Ishikawa (cell line): ENCODE data around the gene PFDN5.
A peak's percentile ranks its signal among the peaks of the same experiment; 100 is the strongest.

Experiments used
- CEBPB ChIP-seq: IDR thresholded peaks from 2 replicates; pipeline ENCODE4 v1.6.1; 2012
- CREB1 ChIP-seq: IDR thresholded peaks from 2 replicates; pipeline ENCODE4 v1.6.1; 2012; ENCODE audit warnings: low read depth
- EGR1 ChIP-seq: IDR thresholded peaks from 2 replicates; pipeline ENCODE4 v1.6.1; 2012
- EP300 ChIP-seq: IDR thresholded peaks from 2 replicates; pipeline ENCODE4 v1.6.1; 2012; ENCODE audit warnings: borderline replicate concordance
- FOXM1 ChIP-seq: IDR thresholded peaks from 2 replicates; pipeline ENCODE4 v1.6.1; 2012; ENCODE audit warnings: low read depth, borderline replicate concordance
- NFIC ChIP-seq: IDR thresholded peaks from 2 replicates; pipeline ENCODE4 v1.6.1; 2012
- RAD21 ChIP-seq: IDR thresholded peaks from 2 replicates; pipeline ENCODE4 v1.6.1; 2012; ENCODE audit warnings: low read depth
- TAF1 ChIP-seq: IDR thresholded peaks from 2 replicates; pipeline ENCODE4 v1.6.1; 2012; ENCODE audit warnings: low read depth, mild to moderate bottlenecking
- TCF12 ChIP-seq: IDR thresholded peaks from 2 replicates; pipeline ENCODE4 v1.6.1; 2012; ENCODE audit warnings: low read depth
- TEAD4 ChIP-seq: IDR thresholded peaks from 2 replicates; pipeline ENCODE4 v1.6.1; 2012
- YY1 ChIP-seq: IDR thresholded peaks from 2 replicates; pipeline ENCODE4 v1.6.1; 2012; ENCODE audit warnings: low read depth
- ZBTB7A ChIP-seq: IDR thresholded peaks from 2 replicates; pipeline ENCODE4 v1.6.1; 2012; ENCODE audit warnings: low read depth
- TF ChIP-seq, protein P1 (sequence below): IDR thresholded peaks from 2 replicates; pipeline ENCODE4 v1.6.1; 2012
- TF ChIP-seq, protein P2 (sequence below): IDR thresholded peaks from 2 replicates; pipeline ENCODE4 v1.6.1; 2012
- TF ChIP-seq, protein P3 (sequence below): IDR thresholded peaks from 2 replicates; pipeline ENCODE4 v1.6.1; 2012; ENCODE audit warnings: low read depth, mild to moderate bottlenecking

The PFDN5 gene

DNA sequence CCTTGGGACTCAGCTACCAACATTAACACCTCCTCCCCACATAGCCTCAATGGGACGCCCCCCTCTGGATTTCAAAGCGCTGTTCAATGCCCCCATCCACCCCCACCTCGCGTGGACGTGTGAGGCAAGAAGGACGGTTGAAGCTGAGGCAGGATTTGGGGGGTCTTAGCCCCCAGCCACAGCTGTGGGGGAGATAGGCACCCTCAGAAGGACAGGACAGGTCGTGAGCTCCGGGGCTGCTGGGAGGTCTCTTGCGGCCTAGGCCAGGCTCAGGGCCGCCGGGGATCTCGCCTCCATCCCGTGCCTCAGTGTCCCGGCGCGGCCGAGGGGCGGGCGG is 49.1 kb downstream of the PFDN5 start:
- TF ChIP-seq NFIC (no peak), ZBTB7A (no peak), FOXM1 (no peak), CEBPB (no peak), RAD21 (no peak), TCF12 (no peak), TAF1 (no peak), EGR1 (no peak), TEAD4 (no peak), EP300 (no peak), CREB1 (no peak), YY1 (no peak)
- TF ChIP-seq, protein P1, sequence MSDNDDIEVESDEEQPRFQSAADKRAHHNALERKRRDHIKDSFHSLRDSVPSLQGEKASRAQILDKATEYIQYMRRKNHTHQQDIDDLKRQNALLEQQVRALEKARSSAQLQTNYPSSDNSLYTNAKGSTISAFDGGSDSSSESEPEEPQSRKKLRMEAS: no peak
- TF ChIP-seq, protein P2, sequence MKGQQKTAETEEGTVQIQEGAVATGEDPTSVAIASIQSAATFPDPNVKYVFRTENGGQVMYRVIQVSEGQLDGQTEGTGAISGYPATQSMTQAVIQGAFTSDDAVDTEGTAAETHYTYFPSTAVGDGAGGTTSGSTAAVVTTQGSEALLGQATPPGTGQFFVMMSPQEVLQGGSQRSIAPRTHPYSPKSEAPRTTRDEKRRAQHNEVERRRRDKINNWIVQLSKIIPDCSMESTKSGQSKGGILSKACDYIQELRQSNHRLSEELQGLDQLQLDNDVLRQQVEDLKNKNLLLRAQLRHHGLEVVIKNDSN: no peak
- TF ChIP-seq, protein P3, sequence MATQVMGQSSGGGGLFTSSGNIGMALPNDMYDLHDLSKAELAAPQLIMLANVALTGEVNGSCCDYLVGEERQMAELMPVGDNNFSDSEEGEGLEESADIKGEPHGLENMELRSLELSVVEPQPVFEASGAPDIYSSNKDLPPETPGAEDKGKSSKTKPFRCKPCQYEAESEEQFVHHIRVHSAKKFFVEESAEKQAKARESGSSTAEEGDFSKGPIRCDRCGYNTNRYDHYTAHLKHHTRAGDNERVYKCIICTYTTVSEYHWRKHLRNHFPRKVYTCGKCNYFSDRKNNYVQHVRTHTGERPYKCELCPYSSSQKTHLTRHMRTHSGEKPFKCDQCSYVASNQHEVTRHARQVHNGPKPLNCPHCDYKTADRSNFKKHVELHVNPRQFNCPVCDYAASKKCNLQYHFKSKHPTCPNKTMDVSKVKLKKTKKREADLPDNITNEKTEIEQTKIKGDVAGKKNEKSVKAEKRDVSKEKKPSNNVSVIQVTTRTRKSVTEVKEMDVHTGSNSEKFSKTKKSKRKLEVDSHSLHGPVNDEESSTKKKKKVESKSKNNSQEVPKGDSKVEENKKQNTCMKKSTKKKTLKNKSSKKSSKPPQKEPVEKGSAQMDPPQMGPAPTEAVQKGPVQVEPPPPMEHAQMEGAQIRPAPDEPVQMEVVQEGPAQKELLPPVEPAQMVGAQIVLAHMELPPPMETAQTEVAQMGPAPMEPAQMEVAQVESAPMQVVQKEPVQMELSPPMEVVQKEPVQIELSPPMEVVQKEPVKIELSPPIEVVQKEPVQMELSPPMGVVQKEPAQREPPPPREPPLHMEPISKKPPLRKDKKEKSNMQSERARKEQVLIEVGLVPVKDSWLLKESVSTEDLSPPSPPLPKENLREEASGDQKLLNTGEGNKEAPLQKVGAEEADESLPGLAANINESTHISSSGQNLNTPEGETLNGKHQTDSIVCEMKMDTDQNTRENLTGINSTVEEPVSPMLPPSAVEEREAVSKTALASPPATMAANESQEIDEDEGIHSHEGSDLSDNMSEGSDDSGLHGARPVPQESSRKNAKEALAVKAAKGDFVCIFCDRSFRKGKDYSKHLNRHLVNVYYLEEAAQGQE: no peak

DNA sequence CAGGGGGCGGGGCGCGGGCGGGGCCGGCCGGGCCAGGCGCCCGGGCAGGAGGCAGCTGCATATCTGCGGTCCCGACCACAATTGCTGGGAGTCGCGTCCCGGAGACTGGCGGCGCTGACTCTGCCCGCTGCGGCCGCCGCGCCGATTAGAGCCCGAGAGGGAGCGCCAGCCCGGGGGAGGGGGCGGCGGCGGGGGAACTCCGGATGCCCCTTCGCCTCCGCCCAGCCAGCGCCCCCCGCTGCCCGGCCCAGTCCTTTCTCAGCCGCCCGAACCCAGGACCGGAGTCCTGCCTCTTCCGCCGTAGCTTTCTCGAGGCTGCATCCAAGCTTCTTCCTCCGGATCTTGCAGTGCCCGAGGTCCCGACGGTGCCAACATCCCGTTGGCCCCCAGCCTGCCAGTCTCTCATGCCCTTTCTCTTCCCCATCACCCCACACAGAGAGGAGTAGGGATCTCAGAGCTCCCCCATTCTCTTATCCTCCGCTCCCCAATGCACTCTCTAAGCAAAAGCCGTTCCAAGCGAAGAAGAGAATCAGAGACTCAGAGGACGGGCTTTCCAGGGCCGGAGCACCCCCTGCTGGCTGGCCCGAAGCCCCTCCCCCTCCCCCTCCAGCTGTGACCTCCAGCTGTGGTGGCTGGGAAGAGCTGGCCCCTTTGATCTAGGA is 49.6 kb downstream of the PFDN5 start:
- TF ChIP-seq TCF12: peak; percentile 56
- TF ChIP-seq NFIC: peak; percentile 18; the same call in 1 of the 2 replicates
- TF ChIP-seq RAD21: peak; percentile 46; the same call in 1 of the 2 replicates
- TF ChIP-seq FOXM1: no peak
- TF ChIP-seq CREB1: no peak
- peak; percentile 20; the same call in 1 of the 2 replicates for TF ChIP-seq TAF1
- TF ChIP-seq, protein P2: no peak
- TF ChIP-seq ZBTB7A: peak; percentile 81
- TF ChIP-seq, protein P1: peak; percentile 53; the same call in 1 of the 2 replicates

DNA sequence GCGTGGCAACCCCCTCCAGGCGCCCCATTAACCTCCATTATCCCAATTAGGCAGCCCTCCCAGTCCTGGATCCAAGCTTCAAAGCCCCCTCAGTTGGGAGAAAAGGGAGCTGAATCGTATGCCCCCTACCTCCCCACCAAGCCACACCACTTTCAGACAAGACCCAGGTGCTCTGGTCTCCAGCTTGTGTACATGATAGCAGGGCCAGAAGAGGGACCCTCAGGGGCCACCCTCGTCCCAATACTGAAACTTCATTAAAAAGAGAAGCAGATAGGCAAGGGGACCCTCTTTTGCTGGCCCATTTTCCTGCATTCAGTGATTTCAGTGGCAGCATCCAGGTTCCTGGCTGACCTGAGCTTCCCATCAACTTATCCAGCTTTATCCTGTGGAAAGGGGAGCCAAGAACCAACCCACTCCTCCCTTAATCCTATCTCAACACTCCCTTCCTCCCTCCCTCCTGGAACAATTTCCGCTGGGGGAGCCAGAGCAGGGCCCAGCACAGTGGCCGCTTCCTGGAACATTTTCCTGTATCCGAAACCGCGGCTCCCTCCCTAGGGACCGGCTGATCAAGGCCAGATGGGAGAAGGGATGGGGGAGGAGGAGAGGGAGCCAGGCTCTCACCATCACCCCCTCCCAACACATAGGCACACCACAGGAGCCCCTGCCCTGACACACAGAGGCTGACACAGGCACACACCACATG is 50.3 kb downstream of the PFDN5 start:
- TF ChIP-seq, protein P3: no peak

DNA sequence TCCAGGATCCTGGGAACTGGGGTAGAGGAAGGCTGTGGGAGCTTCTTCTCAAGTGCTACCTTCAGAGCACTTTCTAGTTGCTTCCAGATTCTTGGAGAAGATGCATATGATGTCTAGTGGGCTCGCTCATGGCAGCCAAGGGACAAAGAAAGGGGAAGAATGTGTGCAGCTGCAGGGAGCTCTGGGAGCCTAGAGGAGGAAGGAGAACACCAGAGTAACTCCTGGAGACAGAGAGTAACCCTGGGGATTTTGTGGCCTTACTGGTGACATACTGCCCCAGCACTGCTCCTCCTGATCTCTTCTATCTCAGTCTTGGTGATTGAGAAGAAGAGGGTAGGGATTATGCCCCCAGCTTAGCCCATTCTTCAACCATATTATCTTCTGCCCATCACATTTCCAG is 51.1 kb downstream of the PFDN5 start:
- TF ChIP-seq YY1: no peak
- TF ChIP-seq, protein P2: no peak
- no peak for TF ChIP-seq TAF1
- TF ChIP-seq EP300: no peak

DNA sequence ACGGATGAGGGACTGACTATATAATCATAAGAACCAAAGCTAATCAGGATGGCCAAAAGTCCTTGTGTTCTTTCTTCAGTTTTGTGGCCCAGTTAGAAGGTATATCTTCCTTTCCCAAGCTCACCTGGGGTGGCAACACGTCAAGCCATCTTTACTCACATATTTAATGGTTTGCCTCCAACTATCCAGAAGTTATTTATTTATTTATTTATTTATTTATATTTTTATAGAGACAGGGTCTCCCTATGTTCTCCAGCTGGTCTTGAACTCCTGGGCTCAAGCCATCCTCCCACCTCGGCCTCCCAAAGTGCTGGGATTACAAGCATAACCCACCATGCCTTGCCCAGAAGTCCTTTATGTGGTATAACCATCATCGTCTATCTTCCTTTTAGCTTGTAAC is 52.6 kb downstream of the PFDN5 start:
- TF ChIP-seq, protein P2: no peak
- TF ChIP-seq TAF1: no peak
- TF ChIP-seq FOXM1: no peak
- TF ChIP-seq TCF12: no peak
- TF ChIP-seq RAD21: no peak
- TF ChIP-seq TEAD4: no peak
- TF ChIP-seq EP300: no peak
- no peak for TF ChIP-seq YY1
- TF ChIP-seq, protein P1: no peak
- TF ChIP-seq CREB1: no peak
- TF ChIP-seq ZBTB7A: no peak
